HEK293T (cell line): ENCODE results near the gene ZNF367.

ENCODE experiments used
- CTCF ChIA-PET: fragments of 350-600 bp; formaldehyde crosslinking; extraction: SDS; loops from one replicate; lab custom pipeline; 2021; ENCODE audit warnings: antibody characterized with exemption, inconsistent platforms; lab: Yijun Ruan, JAX
- POLR2A ChIA-PET: fragments of 350-600 bp; formaldehyde crosslinking; extraction: SDS; loops from one replicate; lab custom pipeline; 2020; ENCODE audit warnings: antibody characterized with exemption, inconsistent platforms; lab: Yijun Ruan, JAX
- DNase-seq: peaks from one replicate; pipeline ENCODE4 v3.0.0; 2012; ENCODE audit warnings: mixed read lengths; ENCODE audit errors: extremely low spot score
- ARNT ChIP-seq: fragments of 450-650 bp; IDR thresholded peaks from 2 replicates; pipeline ENCODE4 v1.6.1; 2017; ENCODE audit warnings: mild to moderate bottlenecking
- BHLHE40 ChIP-seq: fragments of 450-650 bp; IDR thresholded peaks from 2 replicates; pipeline ENCODE4 v1.6.1; 2016; ENCODE audit warnings: mild to moderate bottlenecking, moderate library complexity, borderline replicate concordance
- CTBP1 ChIP-seq: fragments of 450-650 bp; IDR thresholded peaks from 2 replicates; pipeline ENCODE4 v1.6.1; 2016; ENCODE audit warnings: borderline replicate concordance
- ELF4 ChIP-seq: fragments of 450-650 bp; IDR thresholded peaks from 2 replicates; pipeline ENCODE4 v1.6.1; 2017; ENCODE audit warnings: antibody characterized with exemption
- FOXA1 ChIP-seq: fragments of 450-650 bp; IDR thresholded peaks from 2 replicates; pipeline ENCODE4 v1.6.1; 2016; ENCODE audit warnings: mild to moderate bottlenecking
- FOXK2 ChIP-seq: fragments of 450-650 bp; IDR thresholded peaks from 2 replicates; pipeline ENCODE4 v1.6.1; 2016; ENCODE audit warnings: mild to moderate bottlenecking
- FOXM1 ChIP-seq: fragments of 450-650 bp; IDR thresholded peaks from 2 replicates; pipeline ENCODE4 v1.6.1; 2017; ENCODE audit warnings: mild to moderate bottlenecking, borderline replicate concordance
- HDGF ChIP-seq: fragments of 450-650 bp; IDR thresholded peaks from 2 replicates; pipeline ENCODE4 v1.6.1; 2017; ENCODE audit warnings: antibody characterized with exemption, borderline replicate concordance
- L3MBTL2 ChIP-seq: fragments of 450-650 bp; conservative IDR thresholded peaks from 2 replicates; pipeline ENCODE4 v1.6.1; 2016; ENCODE audit warnings: mild to moderate bottlenecking
- LEF1 ChIP-seq: fragments of 450-650 bp; IDR thresholded peaks from 2 replicates; pipeline ENCODE4 v1.6.1; 2017; ENCODE audit warnings: mild to moderate bottlenecking, borderline replicate concordance
- NFRKB ChIP-seq: fragments of 450-650 bp; IDR thresholded peaks from 2 replicates; pipeline ENCODE4 v1.6.1; 2016; ENCODE audit warnings: mild to moderate bottlenecking, moderate library complexity
- SP1 ChIP-seq: fragments of 450-650 bp; IDR thresholded peaks from 2 replicates; pipeline ENCODE4 v1.6.1; 2017
- SUZ12 ChIP-seq: fragments of 450-650 bp; IDR thresholded peaks from 2 replicates; pipeline ENCODE4 v1.6.1; 2016; ENCODE audit warnings: mild to moderate bottlenecking
- TARDBP ChIP-seq: fragments of 450-650 bp; IDR thresholded peaks from 2 replicates; pipeline ENCODE4 v1.6.1; 2016
- ZNF384 ChIP-seq: fragments of 450-650 bp; IDR thresholded peaks from 2 replicates; pipeline ENCODE4 v1.6.1; 2016
- TF ChIP-seq, protein P1 (sequence below): fragments of 450-650 bp; IDR thresholded peaks from 2 replicates; pipeline ENCODE4 v1.6.1; 2016

Gene ZNF367

DNA sequence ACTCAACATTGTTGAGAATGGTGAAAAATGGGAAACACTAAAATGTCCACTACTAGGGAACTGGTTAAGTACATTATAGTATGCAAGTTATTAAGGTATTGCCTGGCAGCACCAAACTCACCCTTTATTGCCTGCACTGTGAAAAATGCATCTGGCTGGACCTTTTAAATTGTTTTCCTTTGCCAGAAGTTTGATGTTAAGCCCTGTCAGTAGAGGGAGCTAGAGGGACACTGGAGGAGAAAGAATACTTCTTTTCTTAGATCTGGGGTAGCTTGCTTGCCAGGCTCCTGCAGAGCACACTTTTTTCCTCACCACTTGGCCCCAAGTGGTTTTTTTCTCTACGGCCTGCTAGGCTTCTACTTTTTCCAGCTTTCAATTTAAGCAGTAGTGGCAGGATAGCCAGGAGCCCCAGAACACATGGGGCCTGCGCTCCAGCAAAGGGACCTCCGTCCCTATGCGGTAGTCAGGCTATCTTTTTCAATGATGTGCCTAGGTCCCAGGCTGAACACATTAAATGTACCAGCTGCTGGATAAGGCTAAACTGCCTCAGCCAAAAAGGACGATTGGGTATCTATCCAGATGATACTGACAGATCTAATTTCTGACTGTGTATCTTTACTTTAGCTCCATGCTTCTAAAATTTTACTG is 23.8 kb upstream of the ZNF367 start:
- no peak for TF ChIP-seq SP1
- TF ChIP-seq L3MBTL2 = no peak
- TF ChIP-seq, protein P1, sequence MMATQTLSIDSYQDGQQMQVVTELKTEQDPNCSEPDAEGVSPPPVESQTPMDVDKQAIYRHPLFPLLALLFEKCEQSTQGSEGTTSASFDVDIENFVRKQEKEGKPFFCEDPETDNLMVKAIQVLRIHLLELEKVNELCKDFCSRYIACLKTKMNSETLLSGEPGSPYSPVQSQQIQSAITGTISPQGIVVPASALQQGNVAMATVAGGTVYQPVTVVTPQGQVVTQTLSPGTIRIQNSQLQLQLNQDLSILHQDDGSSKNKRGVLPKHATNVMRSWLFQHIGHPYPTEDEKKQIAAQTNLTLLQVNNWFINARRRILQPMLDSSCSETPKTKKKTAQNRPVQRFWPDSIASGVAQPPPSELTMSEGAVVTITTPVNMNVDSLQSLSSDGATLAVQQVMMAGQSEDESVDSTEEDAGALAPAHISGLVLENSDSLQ = no peak
- TF ChIP-seq FOXM1 = no peak
- no peak for TF ChIP-seq CTBP1
- no peak for TF ChIP-seq SUZ12
- TF ChIP-seq BHLHE40 = no peak
- TF ChIP-seq ELF4 = no peak
- TF ChIP-seq HDGF = no peak
- TF ChIP-seq NFRKB = no peak
- no peak for TF ChIP-seq FOXK2
- TF ChIP-seq ZNF384 = no peak
- no peak for TF ChIP-seq FOXA1
- no peak for TF ChIP-seq ARNT
- TF ChIP-seq TARDBP = no peak
- no peak for TF ChIP-seq LEF1
- DNase-seq = peak; percentile 37
- CTCF ChIA-PET = interaction anchor here (0.7 to 2.0 kb wide), 5 partner anchors 9 to 331 kb away, joined by 3 to 5 read pairs (median 3); no protein-coding TSS in a partner anchor
- POLR2A ChIA-PET = interaction anchor here (1.2 kb wide), 1 partner anchor 213 kb away, joined by 5 read pairs; the partner anchor contains the start of gene PRXL2C

DNA sequence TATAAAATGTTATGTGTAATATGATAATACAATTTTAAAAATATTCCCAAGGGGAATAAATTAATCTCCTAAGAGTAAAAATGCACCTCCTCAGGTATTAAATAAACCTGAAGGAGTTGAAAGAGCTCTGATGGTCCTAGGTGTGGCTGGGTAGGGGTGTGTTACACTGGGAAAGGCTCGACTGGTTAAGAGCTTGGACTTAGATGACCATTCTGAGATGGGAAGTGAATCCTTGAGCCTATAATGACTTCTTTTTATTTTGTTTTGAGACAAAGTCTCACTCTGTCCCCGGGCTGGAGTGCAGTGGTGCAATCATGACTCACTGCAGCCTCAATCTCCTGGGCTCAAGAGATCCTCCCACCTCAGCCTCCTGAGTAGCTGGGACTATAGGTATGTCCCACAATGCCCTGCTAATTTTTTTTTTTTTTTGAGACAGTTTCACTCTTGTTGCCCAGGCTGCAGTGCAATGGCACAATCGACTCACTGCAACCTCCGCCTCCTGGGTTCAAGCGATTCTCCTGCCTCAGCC is 22.6 kb upstream of the ZNF367 start:
- DNase-seq = no peak
- ChIA-PET POLR2A (interaction anchor here (1.4 kb wide), 1 partner anchor 9 kb away, joined by 4 read pairs; no protein-coding TSS in a partner anchor), CTCF (interaction anchor here (2.0 kb wide), 1 partner anchor 7 kb away, joined by 5 read pairs; no protein-coding TSS in a partner anchor)
- no peak for TF ChIP-seq LEF1
- no peak for TF ChIP-seq ELF4
- no peak for TF ChIP-seq SUZ12
- TF ChIP-seq, protein P1 = no peak
- TF ChIP-seq HDGF = no peak
- no peak for TF ChIP-seq SP1
- no peak for TF ChIP-seq BHLHE40
- no peak for TF ChIP-seq FOXA1
- TF ChIP-seq L3MBTL2 = no peak
- TF ChIP-seq ARNT = no peak

DNA sequence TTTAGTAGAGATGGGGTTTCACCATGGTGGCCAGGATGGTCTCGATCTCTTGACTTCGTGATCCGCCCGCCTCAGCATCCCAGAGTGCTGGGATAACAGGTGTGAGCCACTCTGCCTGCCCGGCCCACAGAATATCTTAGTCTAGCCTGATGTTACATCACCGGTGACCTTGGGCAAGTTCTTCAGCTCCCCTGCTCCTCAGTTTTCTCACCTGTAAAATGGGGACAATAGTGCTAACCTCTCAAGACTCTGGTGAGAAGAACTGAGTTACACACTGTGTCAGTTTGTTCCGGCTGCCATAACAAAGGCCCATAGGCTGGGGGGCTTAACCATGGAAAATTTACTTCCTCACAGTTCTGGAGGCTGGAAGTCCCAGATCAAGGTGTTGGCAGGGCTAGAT is 19.3 kb upstream of the ZNF367 start:
- CTCF ChIA-PET = no interaction called here
- POLR2A ChIA-PET = no interaction called here
- DNase-seq = no peak
- TF ChIP-seq CTBP1 = no peak
- no peak for TF ChIP-seq FOXM1
- no peak for TF ChIP-seq SUZ12
- no peak for TF ChIP-seq LEF1
- TF ChIP-seq TARDBP = no peak
- no peak for TF ChIP-seq ARNT
- no peak for TF ChIP-seq HDGF
- TF ChIP-seq NFRKB = no peak
- TF ChIP-seq, protein P1 = no peak
- no peak for TF ChIP-seq BHLHE40
- no peak for TF ChIP-seq FOXK2
- TF ChIP-seq ELF4 = no peak
- TF ChIP-seq L3MBTL2 = no peak
- TF ChIP-seq ZNF384 = no peak
- no peak for TF ChIP-seq FOXA1

DNA sequence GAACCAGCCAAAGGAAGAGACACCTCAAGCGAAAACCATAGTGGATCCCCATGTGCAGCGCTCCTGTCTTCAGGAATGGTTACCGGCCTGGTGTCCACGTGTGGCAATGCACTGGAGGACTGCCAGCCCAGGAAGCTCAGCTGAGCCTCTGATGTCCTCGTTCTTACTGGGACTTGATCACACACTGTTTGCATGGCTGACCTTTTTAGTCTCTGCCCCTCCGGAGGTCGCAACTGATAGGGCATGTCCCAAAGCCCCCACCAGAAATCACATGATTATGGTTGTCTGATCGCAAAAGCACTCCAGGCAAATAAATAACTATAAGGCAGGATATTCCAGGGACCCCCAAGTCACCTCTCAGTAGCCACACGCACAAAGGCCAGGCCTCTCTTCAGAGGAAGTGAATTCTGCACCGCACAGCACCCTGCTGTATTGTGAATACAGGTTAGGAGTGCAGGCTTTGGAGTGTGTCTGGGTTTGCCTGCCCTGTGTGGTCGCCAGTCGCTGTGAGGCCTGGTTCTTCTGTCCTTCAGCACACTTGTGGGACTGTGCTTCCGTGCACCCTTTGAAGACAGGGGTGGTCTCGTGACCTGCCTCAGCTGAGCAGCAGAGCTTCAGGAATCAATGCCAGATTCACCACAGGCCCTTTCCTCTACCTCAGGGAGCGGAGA is 18.4 kb upstream of the ZNF367 start:
- ChIA-PET CTCF (no interaction called here), POLR2A (interaction anchor here (1.1 kb wide), 1 partner anchor 13 kb away, joined by 3 read pairs; the partner anchor contains the start of gene HABP4)
- TF ChIP-seq FOXK2 = no peak
- TF ChIP-seq, protein P1 = no peak
- TF ChIP-seq FOXM1 = no peak
- TF ChIP-seq LEF1 = no peak
- no peak for TF ChIP-seq HDGF
- DNase-seq = no peak

DNA sequence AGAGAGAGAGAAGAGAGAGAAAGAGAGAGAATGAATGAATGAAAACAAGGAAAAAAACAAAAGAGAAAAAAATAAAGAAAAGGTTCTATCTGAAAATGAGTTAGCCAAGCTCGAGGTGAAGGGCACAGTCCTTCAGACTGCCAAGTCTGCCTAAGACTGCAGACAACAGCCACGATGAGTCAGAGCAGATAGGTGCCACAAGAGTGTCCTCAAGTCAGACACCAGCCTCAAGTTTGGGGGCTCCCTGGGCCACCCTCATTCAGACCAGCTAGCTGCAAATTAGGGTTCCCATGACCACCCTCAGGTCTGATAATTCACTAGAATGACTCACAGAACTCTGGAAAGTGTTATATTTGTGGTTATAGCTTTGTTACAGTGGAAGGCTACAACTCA is 17.9 kb upstream of the ZNF367 start:
- CTCF ChIA-PET = interaction anchor here (0.6 kb wide), 1 partner anchor 24 kb away, joined by 3 read pairs; no protein-coding TSS in a partner anchor
- POLR2A ChIA-PET = interaction anchor here (1.1 to 1.5 kb wide), 2 partner anchors 13 to 14 kb away, joined by 3 read pairs; partner anchors contain the start of gene HABP4
- no peak for DNase-seq
- no peak for TF ChIP-seq HDGF
- TF ChIP-seq FOXK2 = no peak
- no peak for TF ChIP-seq NFRKB
- no peak for TF ChIP-seq ARNT
- no peak for TF ChIP-seq BHLHE40
- no peak for TF ChIP-seq SP1
